HG03060 (cell line): Measurements from ENCODE around the gene PER1.
A peak's percentile ranks its signal among the peaks of the same experiment; 100 is the strongest.
"Not testable (repeated sequence)": the region's sequence is repeated elsewhere in the genome, so short reads cannot be mapped to it uniquely, and the experiment has no call there.

Experiments used
- ATAC-seq: cut with Tn5 transposase; IDR thresholded peaks from one replicate; pipeline ENCODE4 v1.9.1; 2021; ENCODE audit warnings: low read depth, moderate number of reproducible peaks; ENCODE audit not compliant: unreplicated experiment

The PER1 gene

GRCh38 chr17:8121681-8122421 is 30.4 kb downstream of the PER1 start:
- ATAC-seq = no peak

GRCh38 chr17:8121407-8121680 is 30.9 kb downstream of the PER1 start:
- ATAC-seq = no peak

- peak; percentile 2 for ATAC-seq
These were observed 31.4 kb downstream of the PER1 start for GRCh38 chr17:8120520-8121406.

GRCh38 chr17:8119581-8120519 is 32.4 kb downstream of the PER1 start:
- ATAC-seq = peak; percentile 45

GRCh38 chr17:8118769-8119580 is 33.2 kb downstream of the PER1 start:
- no peak for ATAC-seq

GRCh38 chr17:8117980-8118768 is 34.0 kb downstream of the PER1 start, which contains the start of gene ALOXE3:
Gene ALOXE3, minus strand, starts transcription at chr17:8118514. Its CDS starts 524 bp downstream, at chr17:8117990.
- ATAC-seq = no peak

- ATAC-seq = no peak
These were observed 34.7 kb downstream of the PER1 start for GRCh38 chr17:8117367-8117979.

GRCh38 chr17:8116776-8117175 is 35.4 kb downstream of the PER1 start:
- ATAC-seq = no peak

GRCh38 chr17:8110907-8111306 is 41.3 kb downstream of the PER1 start:
- no peak for ATAC-seq

GRCh38 chr17:8110456-8110804 is 41.8 kb downstream of the PER1 start:
- ATAC-seq = no peak

GRCh38 chr17:8109661-8110455 is 42.3 kb downstream of the PER1 start:
- ATAC-seq = no peak

- no peak for ATAC-seq
These were observed 43.1 kb downstream of the PER1 start for GRCh38 chr17:8108972-8109660.

- not testable (repeated sequence) for ATAC-seq
These were observed 45.2 kb downstream of the PER1 start for GRCh38 chr17:8106980-8107379.

GRCh38 chr17:8105957-8106398 is 46.2 kb downstream of the PER1 start:
- ATAC-seq = no peak

- ATAC-seq = no peak
These were observed 47.3 kb downstream of the PER1 start for GRCh38 chr17:8104911-8105310.

- no peak for ATAC-seq
These were observed 48.7 kb downstream of the PER1 start for GRCh38 chr17:8103549-8103948.

GRCh38 chr17:8101721-8102120 is 50.5 kb downstream of the PER1 start:
- no peak for ATAC-seq
